ENCODE measurements around the gene BCAT1.

The BCAT1 gene, protein sequence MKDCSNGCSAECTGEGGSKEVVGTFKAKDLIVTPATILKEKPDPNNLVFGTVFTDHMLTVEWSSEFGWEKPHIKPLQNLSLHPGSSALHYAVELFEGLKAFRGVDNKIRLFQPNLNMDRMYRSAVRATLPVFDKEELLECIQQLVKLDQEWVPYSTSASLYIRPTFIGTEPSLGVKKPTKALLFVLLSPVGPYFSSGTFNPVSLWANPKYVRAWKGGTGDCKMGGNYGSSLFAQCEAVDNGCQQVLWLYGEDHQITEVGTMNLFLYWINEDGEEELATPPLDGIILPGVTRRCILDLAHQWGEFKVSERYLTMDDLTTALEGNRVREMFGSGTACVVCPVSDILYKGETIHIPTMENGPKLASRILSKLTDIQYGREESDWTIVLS

DNA sequence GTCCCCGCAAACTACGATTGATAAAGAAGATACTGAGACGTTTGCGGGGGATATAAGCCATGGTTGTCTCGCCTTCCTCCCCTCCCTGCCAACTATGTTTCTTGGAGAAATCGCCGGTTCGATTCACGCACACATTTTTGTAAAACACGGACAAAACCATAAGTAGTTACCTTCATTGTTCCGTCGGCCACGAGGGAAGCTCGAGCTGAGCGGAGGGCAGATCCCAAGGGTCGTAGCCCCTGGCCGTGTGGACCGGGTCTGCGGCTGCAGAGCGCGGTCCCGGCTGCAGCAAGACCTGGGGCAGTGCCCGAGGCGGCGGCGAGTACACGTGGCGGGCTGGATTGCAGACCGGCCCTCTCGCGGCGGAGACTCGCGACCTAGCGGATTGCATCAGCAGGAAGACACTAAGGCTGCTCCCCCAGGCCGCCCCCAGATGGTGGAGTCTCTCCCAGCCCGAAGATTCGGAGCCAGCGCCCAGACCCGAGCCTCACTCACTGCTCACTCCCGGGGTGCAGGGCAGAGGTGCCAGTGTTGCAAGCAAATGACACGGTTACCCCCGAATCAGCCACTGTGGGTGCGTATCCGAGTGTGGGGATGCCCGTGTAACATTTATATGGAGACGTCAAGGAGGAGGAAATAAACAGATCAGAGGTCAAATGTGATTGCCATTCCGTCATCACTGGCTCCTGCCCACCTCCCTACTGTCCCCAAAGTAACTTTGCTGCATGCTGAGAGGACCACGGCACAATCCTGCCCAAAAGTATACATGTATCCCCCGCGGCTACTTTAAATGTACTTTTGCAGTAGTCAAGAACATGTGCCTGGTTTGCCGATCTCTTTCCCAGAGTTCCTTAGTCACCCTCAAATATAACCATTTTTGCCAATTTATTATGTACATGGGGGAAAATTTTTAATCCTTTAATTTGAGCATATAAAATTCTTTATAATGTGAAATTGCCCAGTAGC lies at the start of gene BCAT1:
TSS of gene BCAT1 (minus strand) at position 345 of the 966 bp plus-strand sequence. CDS start at position 176, 169 bp downstream.
- peak within 1 kb of the TSS; percentile 98 for H3K4me3 ChIP-seq (ENCODE audit: low read depth, low read length)

DNA sequence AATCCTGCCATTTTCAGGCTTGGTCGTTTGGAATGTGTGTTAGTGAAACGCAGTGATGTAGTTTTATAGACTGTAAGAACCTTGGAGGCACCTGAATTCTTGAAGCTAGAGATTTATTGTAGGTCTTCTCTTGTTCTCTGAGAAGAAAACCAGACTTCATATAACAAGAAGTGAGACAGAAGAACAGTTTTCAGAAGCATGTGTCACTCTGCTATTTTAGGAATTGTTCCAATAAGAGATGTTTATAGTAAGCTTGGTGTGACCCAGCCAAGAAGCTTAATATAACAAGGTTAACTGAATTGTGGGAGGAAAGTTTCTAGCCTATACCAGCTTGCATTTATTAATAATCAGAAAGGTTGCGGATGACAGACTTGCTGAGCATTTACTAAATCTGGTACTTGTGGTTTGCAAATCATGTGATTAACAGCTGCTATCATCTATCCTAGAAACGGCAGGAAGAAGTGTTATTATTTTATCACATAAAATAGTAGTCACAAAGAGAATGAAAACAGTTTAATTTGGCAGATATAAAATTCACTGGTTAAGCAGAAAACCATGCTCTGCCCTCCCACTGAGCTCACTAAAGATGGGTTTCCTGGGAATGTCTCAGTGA lies 49.2 kb upstream of the BCAT1 start:
- H3K4me3 ChIP-seq (ENCODE audit: low read depth, low read length): no peak overlapping the region

DNA sequence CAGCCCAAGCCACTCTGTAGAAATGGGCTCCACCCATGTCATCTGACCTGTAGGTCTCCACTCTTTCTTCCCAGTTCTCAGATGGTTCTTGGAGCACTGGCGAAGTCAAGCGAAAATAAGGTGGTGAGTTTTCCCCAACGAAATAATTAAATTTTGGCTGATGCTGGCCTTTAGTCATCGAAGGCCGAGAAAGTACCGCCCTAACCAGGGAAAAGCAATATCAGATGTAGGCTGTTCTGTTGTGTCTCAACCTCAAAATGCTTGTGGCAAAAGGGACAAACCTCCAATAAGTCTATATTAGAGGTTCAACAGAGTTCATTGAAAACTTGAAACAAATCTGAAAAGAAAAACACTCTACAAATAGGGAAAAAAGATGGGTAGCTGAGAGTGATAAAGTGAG lies 48.6 kb upstream of the BCAT1 start:
- H3K4me3 ChIP-seq (ENCODE audit: low read depth, low read length): no peak overlapping the region

GRCh38 chr12:24996820-24997219 lies 47.9 kb upstream of the BCAT1 start:
- no peak overlapping the region for H3K4me3 ChIP-seq (ENCODE audit: low read depth, low read length)

- H3K4me3 ChIP-seq (ENCODE audit: low read depth, low read length): no peak overlapping the region
Observed at GRCh38 chr12:24996102-24996797, 47.3 kb upstream of the BCAT1 start.

GRCh38 chr12:24993793-24994192 lies 44.9 kb upstream of the BCAT1 start:
- H3K4me3 ChIP-seq (ENCODE audit: low read depth, low read length): no peak overlapping the region

DNA sequence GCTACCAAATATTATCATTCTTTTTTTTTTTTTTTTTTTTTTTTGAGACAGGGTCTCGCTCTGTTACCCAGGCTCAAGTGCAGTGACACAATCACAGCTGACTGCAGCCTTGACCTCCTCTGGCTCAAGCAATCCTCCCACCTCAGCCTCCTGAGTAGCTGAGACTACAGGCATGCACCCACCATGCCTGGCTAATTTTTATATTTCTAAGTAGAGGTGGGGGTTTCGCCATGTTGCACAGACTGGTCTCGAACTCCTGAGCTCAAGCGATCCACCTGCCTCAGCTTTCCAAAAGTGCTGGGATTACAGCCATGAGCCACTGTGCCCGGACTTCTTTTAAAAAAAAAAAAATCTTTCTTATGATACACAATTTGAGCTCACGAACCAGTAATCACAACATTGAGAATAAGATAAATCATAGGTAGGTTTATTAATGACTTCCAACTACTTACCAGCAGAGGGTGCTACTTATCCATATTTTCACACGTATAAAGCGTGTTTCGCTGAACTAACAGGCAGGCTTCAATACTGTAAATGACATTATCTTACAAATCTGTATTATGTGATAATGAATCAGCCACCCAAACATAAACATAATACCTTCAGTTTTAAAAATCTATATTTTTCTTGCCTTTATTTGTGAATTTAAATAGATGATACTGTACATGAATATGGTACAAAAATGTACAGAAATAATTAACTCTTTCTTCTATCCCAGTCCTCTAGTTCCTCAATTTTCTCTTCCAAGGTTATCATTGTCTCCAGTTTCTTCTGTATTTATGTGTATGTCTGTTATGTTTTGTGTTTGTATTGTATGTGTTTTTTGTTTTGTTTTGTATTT lies 42.5 kb upstream of the BCAT1 start:
- no peak overlapping the region for H3K4me3 ChIP-seq (ENCODE audit: low read depth, low read length)

DNA sequence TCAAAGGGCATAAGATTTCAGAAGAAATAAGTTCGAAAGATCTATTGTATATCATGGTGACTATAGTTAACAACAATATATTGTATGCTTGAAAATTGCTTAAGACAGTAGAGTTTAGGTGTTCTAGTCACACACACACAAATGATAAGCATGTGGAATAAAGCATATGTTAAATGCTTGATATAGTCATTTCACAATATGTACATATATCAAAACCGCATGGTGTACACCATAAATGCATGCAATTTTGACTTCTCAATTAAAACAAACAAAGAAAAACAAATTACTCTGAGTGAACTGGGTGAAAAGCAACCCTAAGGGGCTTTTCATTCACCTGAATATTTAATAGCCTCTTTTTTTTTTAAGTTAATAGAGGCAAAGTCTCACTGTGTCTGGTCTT lies 40.3 kb upstream of the BCAT1 start:
- H3K4me3 ChIP-seq (ENCODE audit: low read depth, low read length): no peak overlapping the region

GRCh38 chr12:24982250-24982649 lies 33.3 kb upstream of the BCAT1 start:
- no peak overlapping the region for H3K4me3 ChIP-seq (ENCODE audit: low read depth, low read length)

DNA sequence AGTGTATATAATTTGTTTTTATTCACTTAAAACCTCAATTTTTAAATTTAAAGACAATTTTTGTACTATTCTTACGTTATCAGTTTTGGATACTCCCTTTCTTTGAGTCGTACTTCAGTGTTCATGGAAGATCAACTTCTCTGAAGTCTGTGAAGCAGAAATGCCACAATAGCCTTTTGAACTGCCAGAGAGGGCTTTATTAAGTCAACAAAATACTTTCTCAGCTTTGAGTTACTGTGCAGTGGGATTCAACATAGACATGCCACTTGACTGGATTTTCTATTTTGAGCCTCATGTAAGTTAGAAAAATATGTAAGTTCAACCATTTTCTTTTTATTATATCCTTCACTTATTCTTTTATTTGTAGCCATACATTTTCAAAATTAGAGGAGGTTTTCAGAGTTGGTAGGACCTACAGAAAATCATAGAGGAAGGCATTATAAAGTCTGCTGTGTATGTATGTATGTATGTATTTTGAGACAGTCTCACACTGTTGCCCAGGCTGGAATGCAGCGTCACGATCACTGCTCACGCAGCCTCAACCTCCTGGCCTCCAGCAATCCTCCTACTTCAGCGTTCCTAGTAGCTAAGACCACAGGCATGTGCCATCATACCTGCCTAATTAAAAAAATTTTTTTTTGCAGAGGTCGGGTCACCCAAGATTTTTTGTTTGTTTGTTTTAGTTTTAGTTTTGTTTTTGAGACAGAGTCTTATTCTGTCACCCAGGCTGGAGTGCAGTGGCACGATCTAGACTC lies 31.3 kb upstream of the BCAT1 start:
- H3K4me3 ChIP-seq (ENCODE audit: low read depth, low read length): no peak overlapping the region

- no peak overlapping the region for H3K4me3 ChIP-seq (ENCODE audit: low read depth, low read length)
Observed at GRCh38 chr12:24979329-24979728, 30.4 kb upstream of the BCAT1 start.

- H3K4me3 ChIP-seq (ENCODE audit: low read depth, low read length): no peak overlapping the region
Observed at GRCh38 chr12:24977711-24978110, 28.8 kb upstream of the BCAT1 start.

- no peak overlapping the region for H3K4me3 ChIP-seq (ENCODE audit: low read depth, low read length)
Observed at GRCh38 chr12:24977060-24977459, 28.2 kb upstream of the BCAT1 start.

DNA sequence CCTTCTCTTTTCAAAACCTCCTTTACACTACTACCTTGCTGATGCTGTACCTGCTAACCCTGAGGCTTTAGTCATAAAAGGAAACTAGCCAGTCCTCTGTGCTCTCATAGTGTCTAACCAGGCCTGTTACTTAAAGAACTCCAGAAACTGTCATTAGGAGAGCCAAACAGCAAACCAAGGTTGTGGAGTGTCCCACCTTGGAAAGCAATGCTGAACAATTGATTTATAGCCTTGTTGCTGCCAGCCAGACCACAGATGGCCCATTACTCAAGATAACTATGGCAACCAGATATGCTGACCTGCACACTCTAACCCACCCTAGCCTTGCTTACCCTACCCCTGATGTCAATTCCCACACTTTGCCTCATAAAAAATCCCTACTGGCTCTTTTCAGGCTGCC lies 26.5 kb upstream of the BCAT1 start:
- H3K4me3 ChIP-seq (ENCODE audit: low read depth, low read length): no peak overlapping the region

GRCh38 chr12:24974216-24974615 lies 25.3 kb upstream of the BCAT1 start:
- H3K4me3 ChIP-seq (ENCODE audit: low read depth, low read length): no peak overlapping the region

DNA sequence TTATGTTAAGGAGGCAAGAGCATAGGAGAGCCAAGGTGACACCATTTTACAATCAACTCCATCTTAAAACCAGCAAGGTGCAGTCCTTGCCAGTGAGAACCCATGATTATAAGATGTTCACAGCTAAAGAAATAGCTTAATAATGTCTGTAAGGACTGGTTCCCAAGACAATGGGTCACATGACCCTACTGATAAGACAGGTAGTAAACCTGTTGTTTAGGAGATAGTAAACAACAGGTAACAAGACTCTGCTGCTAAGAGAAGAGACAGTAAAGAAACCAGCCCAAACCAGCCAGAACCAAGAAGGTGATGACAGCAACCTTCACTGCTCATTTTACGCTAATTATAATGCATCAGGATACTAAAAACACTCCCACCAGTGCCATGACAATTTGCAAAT lies 23.2 kb upstream of the BCAT1 start:
- H3K4me3 ChIP-seq (ENCODE audit: low read depth, low read length): no peak overlapping the region

GRCh38 chr12:24970177-24970576 lies 21.3 kb upstream of the BCAT1 start:
- no peak overlapping the region for H3K4me3 ChIP-seq (ENCODE audit: low read depth, low read length)

GRCh38 chr12:24966951-24967564 lies 18.2 kb upstream of the BCAT1 start:
- no peak overlapping the region for H3K4me3 ChIP-seq (ENCODE audit: low read depth, low read length)

DNA sequence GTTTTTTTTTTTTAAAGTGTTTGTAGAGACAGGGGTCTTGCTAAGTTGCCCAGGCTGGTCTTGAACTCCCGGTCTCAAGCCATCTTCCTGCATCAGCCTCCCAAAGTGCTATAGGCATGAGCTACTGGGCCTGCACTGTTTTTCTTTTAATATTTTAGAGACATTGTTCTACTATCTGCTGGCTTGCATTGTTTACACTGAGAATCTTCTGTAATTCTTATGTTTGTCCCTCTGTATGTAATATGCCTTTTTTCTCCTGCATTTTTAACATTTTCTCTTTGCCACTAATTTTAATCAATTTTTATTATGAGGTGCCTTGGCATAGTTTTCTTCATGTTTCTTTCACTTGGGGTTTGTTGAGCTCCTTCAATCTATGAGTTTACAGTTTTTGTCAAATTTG lies 15.4 kb upstream of the BCAT1 start:
- no peak overlapping the region for H3K4me3 ChIP-seq (ENCODE audit: low read depth, low read length)
